K562 (cell line): ENCODE data around the gene PITPNM1. TPM values are rescaled to one million over a fixed set of nuclear protein-coding genes. Genes with fewer than 3 reads are reported as not detected.
A peak's percentile ranks its signal among the peaks of the same experiment; 100 is the strongest.

ENCODE experiments used
- ARID2 ChIP-seq: fragments of 450-650 bp; IDR thresholded peaks from 2 replicates; pipeline ENCODE4 v1.6.1; 2017; ENCODE audit warnings: antibody characterized with exemption, mild to moderate bottlenecking
- BRF2 ChIP-seq: IDR thresholded peaks from 3 replicates; pipeline ENCODE4 v1.6.1; 2011; ENCODE audit warnings: borderline replicate concordance, mild to moderate bottlenecking; ENCODE audit not compliant: insufficient read length, insufficient read depth
- ELK3 ChIP-seq: fragments of 450-650 bp; formaldehyde crosslinking; IDR thresholded peaks from 2 replicates; pipeline ENCODE4 v1.4.0; 2020; ENCODE audit warnings: mild to moderate bottlenecking
- ESRRA ChIP-seq: fragments of 450-650 bp; IDR thresholded peaks from 2 replicates; pipeline ENCODE4 v1.6.1; 2014; ENCODE audit warnings: low read depth, mild to moderate bottlenecking, moderate library complexity, borderline replicate concordance
- FOXP1 ChIP-seq: sonication (generic); formaldehyde crosslinking; IDR thresholded peaks from 2 replicates; pipeline ENCODE4 v1.8.0; 2022; ENCODE audit warnings: mild to moderate bottlenecking, missing genetic modification reagents
- GATA2 ChIP-seq: sonication (generic); formaldehyde crosslinking; IDR thresholded peaks from 2 replicates; pipeline ENCODE4 v1.4.0; 2020; ENCODE audit warnings: mild to moderate bottlenecking, missing genetic modification reagents
- HDAC1 ChIP-seq, 2 experiments: fragments of 450-650 bp; IDR thresholded peaks; 2 replicates each; pipeline ENCODE4 v1.6.1; 2016 to 2017; ENCODE audit warnings: inconsistent platforms in 1 of 2, mild to moderate bottlenecking in 1 of 2, moderate library complexity in 1 of 2
- KDM2B ChIP-seq: fragments of 250-450 bp; sonication (Bioruptor Pico); IDR thresholded peaks from 2 replicates; pipeline ENCODE4 v1.8.0; 2021; ENCODE audit warnings: mild to moderate bottlenecking, moderate library complexity
- OTX1 ChIP-seq: fragments of 450-650 bp; formaldehyde crosslinking; IDR thresholded peaks from 2 replicates; pipeline ENCODE4 v1.4.0; 2022; ENCODE audit warnings: mild to moderate bottlenecking
- PURB ChIP-seq: sonication (generic); formaldehyde crosslinking; IDR thresholded peaks from 2 replicates; pipeline ENCODE4 v1.9.0; 2021; ENCODE audit warnings: low read depth, mild to moderate bottlenecking, missing genetic modification reagents
- RAD21 ChIP-seq, 2 experiments: fragments of 250-450 bp in 1 of 2; fragments of 450-650 bp in 1 of 2; sonication (Bioruptor Pico) in 1 of 2; formaldehyde crosslinking in 1 of 2; IDR thresholded peaks in 1 of 2; conservative IDR thresholded peaks in 1 of 2; 2 replicates each; pipeline versions ENCODE4 v1.4.0 to v1.8.0; 2020 to 2022; ENCODE audit warnings: mild to moderate bottlenecking in 2 of 2, moderate library complexity in 1 of 2
- SIRT6 ChIP-seq: IDR thresholded peaks from one replicate; pipeline ENCODE4 v1.6.1; 2012; ENCODE audit warnings: low read depth, mild to moderate bottlenecking, control low read depth, inconsistent platforms, low read length, moderate library complexity
- SMARCC2 ChIP-seq: fragments of 450-650 bp; IDR thresholded peaks from 2 replicates; pipeline ENCODE4 v1.6.1; 2017; ENCODE audit warnings: antibody characterized with exemption, moderate library complexity, mild to moderate bottlenecking, low read depth
- TBL1XR1 ChIP-seq, 2 experiments: IDR thresholded peaks; 2 replicates each; pipeline ENCODE4 v1.6.1; 2012; ENCODE audit warnings: improper control_type of control experiment in 2 of 2, low read length in 2 of 2, mild to moderate bottlenecking in 1 of 2
- TFAP4 ChIP-seq: sonication (generic); formaldehyde crosslinking; IDR thresholded peaks from 2 replicates; pipeline ENCODE4 v1.8.0; 2022; ENCODE audit warnings: missing genetic modification reagents, mild to moderate bottlenecking, moderate library complexity, borderline replicate concordance
- USF1 ChIP-seq: sonication (generic); formaldehyde crosslinking; IDR thresholded peaks from 2 replicates; pipeline ENCODE4 v1.9.0; 2022; ENCODE audit warnings: mild to moderate bottlenecking, missing genetic modification reagents
- ZBED1 ChIP-seq: IDR thresholded peaks from 2 replicates; pipeline ENCODE4 v1.6.1; 2014
- ZBTB12 ChIP-seq: fragments of 250-450 bp; sonication (Bioruptor Pico); IDR thresholded peaks from 2 replicates; pipeline ENCODE4 v1.4.0; 2020
- ZBTB17 ChIP-seq: fragments of 450-650 bp; formaldehyde crosslinking; IDR thresholded peaks from 2 replicates; pipeline ENCODE4 v1.4.0; 2020; ENCODE audit warnings: mild to moderate bottlenecking
- ZNF197 ChIP-seq: fragments of 200-800 bp; sonication (Bioruptor generic); IDR thresholded peaks from 2 replicates; pipeline ENCODE4 v1.6.1; 2016; ENCODE audit warnings: low read depth, missing genetic modification characterization, missing compliant biosample characterization
- ZNF431 ChIP-seq: sonication (generic); formaldehyde crosslinking; IDR thresholded peaks from 2 replicates; pipeline ENCODE4 v1.8.0; 2022; ENCODE audit warnings: mild to moderate bottlenecking, missing genetic modification reagents
- ZNF76 ChIP-seq: fragments of 250-450 bp; sonication (Bioruptor Pico); IDR thresholded peaks from 2 replicates; pipeline ENCODE4 v1.4.0; 2020; ENCODE audit warnings: mild to moderate bottlenecking, moderate library complexity, borderline replicate concordance
- polyA plus RNA-seq, 8 experiments: library from polyadenylated mRNA; depleted of rRNA in 4 of 8; stranded (reverse) in 5 of 8; unstranded in 3 of 8; fragments of >200 nt; fragmentation: Nextera tagmentation in 2 of 8; fragmentation: Illumina TruSeq in 1 of 8; extraction: Ambion mirVana in 2 of 8; extraction: Trizol in 1 of 8; gene quantifications; 2 replicates each; pipeline versions ENCODE4 v1.2.1 to v1.2.3, GENCODE V29; 2011 to 2014; ENCODE audit warnings: inconsistent platforms in 1 of 8, missing spikeins in 1 of 8
- total RNA-seq, 7 experiments: library from RNA; depleted of rRNA in 6 of 7; stranded (reverse); fragments of >200 nt in 6 of 7; fragmentation: Illumina TruSeq in 2 of 7; extraction: Trizol in 2 of 7; gene quantifications; 2 replicates each; pipeline versions ENCODE4 v1.2.1 to v1.2.3, GENCODE V29; 2011 to 2021; ENCODE audit warnings: low replicate concordance in 1 of 7

The PITPNM1 gene
- total and polyA plus RNA-seq, 9 of the 15 experiments (the other 6 are each of a cell fraction or from before 2014, with no cell fraction given): 0.11 to 53.7 (median 16.0) TPM

GRCh38 chr11:67504005-67504949 lies 886 bp downstream of the PITPNM1 start (continued):
- TF ChIP-seq ZBTB17: no peak
- no peak for TF ChIP-seq ZBED1
- no peak for TF ChIP-seq ZNF76
- no peak for TF ChIP-seq USF1 (CRISPR knock-in tag)
- no peak for TF ChIP-seq RAD21 (CRISPR knock-in tag; conservative IDR thresholded peaks at IDR 0.05 in 1 of 2, IDR thresholded peaks at IDR 0.05 in 1 of 2)
- TF ChIP-seq SMARCC2: no peak
- no peak for TF ChIP-seq BRF2
- TF ChIP-seq FOXP1 (CRISPR knock-in tag): peak; percentile 58; the same call in 1 of the 2 replicates
- TF ChIP-seq SIRT6: no peak
- 0 out of 2 replicates have a peak, but pooled peaks have one; percentile 38 for TF ChIP-seq TFAP4 (CRISPR knock-in tag)
- no peak for TF ChIP-seq ZNF197
- no peak for TF ChIP-seq ESRRA
- TF ChIP-seq ZBTB12 (CRISPR knock-in tag): no peak
- no peak for TF ChIP-seq GATA2 (CRISPR knock-in tag)
- no peak for TF ChIP-seq ELK3 (CRISPR knock-in tag)
- TF ChIP-seq PURB (CRISPR knock-in tag): no peak
- no peak for TF ChIP-seq OTX1 (CRISPR knock-in tag)
- no peak for TF ChIP-seq ZNF431
- no peak; the same call in 1 of the 2 replicates for TF ChIP-seq KDM2B (CRISPR knock-in tag)
- no peak for TF ChIP-seq TBL1XR1 (IDR thresholded peaks at IDR 0.05; ENCODE audit: low read length in 2 of 2)
- TF ChIP-seq HDAC1 (IDR thresholded peaks at IDR 0.05): peak in 1 of 2 experiments; percentile 65; a peak in 2 of 4 replicates
- no peak for TF ChIP-seq ARID2
